PFSK-1 (cell line): ENCODE data around the gene KIF5C.

Experiments used
- FOXP2 ChIP-seq: optimal IDR thresholded peaks from 2 replicates; pipeline ENCODE3; 2011; ENCODE audit warnings: borderline replicate concordance, control low read depth, inconsistent platforms; ENCODE audit not compliant: insufficient read depth; ENCODE audit errors: extremely low read length, extremely low read depth
- POLR2AphosphoS5 ChIP-seq: IDR thresholded peaks from 2 replicates; pipeline ENCODE4 v1.6.1; 2012; ENCODE audit warnings: low read depth, mild to moderate bottlenecking, control low read depth, low read length, moderate library complexity
- SIN3A ChIP-seq: IDR thresholded peaks from 2 replicates; pipeline ENCODE4 v1.6.1; 2012; ENCODE audit warnings: mild to moderate bottlenecking, low read length, moderate library complexity, borderline replicate concordance; ENCODE audit not compliant: insufficient read depth
- TAF1 ChIP-seq: IDR thresholded peaks from 2 replicates; pipeline ENCODE4 v1.6.1; 2012; ENCODE audit warnings: low read length, control low read depth, borderline replicate concordance; ENCODE audit not compliant: insufficient read depth
- TF ChIP-seq, protein P1 (sequence below), 2 experiments: IDR thresholded peaks; 2 replicates each; pipeline versions ENCODE4 v1.6.1 to v1.8.0; 2011 to 2012; ENCODE audit warnings: low read depth in 2 of 2, low read length in 2 of 2, control low read depth in 1 of 2, inconsistent platforms in 1 of 2, mild to moderate bottlenecking in 1 of 2, moderate library complexity in 1 of 2; ENCODE audit not compliant: insufficient read depth in 1 of 2

Gene KIF5C

DNA sequence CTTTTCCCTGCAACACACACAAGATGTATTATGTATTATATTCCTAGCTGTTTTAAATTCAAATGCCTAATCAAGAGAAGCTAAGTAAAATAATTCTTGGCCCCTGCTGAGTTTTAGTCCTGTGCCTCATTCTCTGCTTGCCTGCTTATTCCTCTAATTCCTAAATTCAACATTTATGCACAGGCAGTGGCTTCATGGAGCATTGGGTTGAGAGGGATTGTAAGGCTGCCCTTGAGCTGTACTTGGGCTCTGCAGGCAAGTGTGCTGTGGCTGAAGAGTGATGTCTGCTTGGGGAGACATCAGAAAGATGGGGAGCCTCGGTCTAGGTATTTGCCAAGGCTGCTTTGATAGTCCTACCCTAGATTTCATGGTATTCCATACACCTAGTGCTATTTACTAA is 27.8 kb downstream of the KIF5C start:
- TF ChIP-seq TAF1 = no peak
- no peak for TF ChIP-seq SIN3A
- TF ChIP-seq POLR2AphosphoS5 = no peak
- TF ChIP-seq FOXP2 = no peak
- TF ChIP-seq, protein P1, sequence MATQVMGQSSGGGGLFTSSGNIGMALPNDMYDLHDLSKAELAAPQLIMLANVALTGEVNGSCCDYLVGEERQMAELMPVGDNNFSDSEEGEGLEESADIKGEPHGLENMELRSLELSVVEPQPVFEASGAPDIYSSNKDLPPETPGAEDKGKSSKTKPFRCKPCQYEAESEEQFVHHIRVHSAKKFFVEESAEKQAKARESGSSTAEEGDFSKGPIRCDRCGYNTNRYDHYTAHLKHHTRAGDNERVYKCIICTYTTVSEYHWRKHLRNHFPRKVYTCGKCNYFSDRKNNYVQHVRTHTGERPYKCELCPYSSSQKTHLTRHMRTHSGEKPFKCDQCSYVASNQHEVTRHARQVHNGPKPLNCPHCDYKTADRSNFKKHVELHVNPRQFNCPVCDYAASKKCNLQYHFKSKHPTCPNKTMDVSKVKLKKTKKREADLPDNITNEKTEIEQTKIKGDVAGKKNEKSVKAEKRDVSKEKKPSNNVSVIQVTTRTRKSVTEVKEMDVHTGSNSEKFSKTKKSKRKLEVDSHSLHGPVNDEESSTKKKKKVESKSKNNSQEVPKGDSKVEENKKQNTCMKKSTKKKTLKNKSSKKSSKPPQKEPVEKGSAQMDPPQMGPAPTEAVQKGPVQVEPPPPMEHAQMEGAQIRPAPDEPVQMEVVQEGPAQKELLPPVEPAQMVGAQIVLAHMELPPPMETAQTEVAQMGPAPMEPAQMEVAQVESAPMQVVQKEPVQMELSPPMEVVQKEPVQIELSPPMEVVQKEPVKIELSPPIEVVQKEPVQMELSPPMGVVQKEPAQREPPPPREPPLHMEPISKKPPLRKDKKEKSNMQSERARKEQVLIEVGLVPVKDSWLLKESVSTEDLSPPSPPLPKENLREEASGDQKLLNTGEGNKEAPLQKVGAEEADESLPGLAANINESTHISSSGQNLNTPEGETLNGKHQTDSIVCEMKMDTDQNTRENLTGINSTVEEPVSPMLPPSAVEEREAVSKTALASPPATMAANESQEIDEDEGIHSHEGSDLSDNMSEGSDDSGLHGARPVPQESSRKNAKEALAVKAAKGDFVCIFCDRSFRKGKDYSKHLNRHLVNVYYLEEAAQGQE (IDR thresholded peaks at IDR 0.05; ENCODE audit: insufficient read depth in 1 of 2, low read depth in 2 of 2, low read length in 2 of 2) = no peak

DNA sequence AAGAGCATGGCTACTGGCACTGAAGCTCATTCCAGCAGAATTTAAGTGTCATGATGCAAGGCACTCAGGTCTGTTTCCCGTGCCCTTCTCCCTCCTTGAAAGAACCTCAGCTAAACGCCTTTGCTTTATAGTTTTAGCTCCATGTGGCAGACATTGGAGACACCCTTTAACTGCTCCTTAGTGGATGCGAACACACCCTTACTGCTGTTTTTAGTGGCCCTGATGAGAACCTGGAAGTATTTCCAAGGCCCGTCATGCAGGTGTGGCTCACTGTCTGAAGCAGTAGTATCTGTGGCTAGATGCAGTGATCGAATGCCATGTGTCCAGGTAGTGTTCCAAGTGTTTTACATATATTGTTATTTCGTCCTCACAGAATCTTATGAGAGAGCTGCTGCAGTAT is 28.3 kb downstream of the KIF5C start:
- TF ChIP-seq POLR2AphosphoS5 (no peak), FOXP2 (no peak), SIN3A (no peak), TAF1 (no peak)
- TF ChIP-seq, protein P1 (IDR thresholded peaks at IDR 0.05; ENCODE audit: insufficient read depth in 1 of 2, low read depth in 2 of 2, low read length in 2 of 2) = no peak

DNA sequence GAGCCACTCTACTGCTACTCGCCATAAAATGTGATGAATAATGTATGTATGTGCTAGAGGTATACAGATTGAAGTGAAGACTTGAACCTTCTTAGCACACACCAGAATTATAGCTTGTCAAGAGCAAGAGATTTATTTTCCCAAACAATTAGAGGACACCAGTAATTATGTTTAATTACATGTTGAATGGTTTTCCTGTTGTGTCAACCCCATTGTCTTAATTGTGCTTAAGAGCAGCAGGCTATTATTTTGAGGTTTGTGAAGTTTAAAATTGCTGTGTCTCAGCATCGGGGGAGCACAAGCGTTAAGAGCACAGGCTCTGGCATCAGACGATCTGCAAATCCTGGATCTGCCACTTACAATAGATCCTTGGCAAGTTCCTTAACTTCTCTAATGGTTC is 29.0 kb downstream of the KIF5C start:
- TF ChIP-seq SIN3A = no peak
- TF ChIP-seq, protein P1 (IDR thresholded peaks at IDR 0.05; ENCODE audit: insufficient read depth in 1 of 2, low read depth in 2 of 2, low read length in 2 of 2) = no peak
- TF ChIP-seq FOXP2 = no peak
- TF ChIP-seq TAF1 = no peak
- TF ChIP-seq POLR2AphosphoS5 = no peak

DNA sequence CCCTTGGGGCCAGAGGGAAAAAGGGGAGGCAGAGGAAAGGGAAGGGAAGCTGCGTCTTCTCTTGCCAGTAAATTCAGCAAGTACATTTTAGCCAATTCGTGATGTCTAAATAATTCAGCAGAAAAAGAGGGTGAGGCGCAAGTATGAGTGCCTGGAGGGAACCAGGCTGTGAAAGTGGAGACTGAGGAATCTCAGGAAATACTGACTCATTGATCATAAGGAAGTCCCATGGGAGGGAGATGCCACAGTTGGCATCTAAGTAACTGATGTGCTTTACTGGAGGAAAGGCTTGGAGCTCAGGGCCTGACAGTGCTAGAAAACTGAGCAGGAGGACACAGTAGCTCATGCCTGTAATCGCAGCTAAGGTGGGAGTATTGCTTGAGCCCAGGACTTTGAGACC is 31.1 kb downstream of the KIF5C start:
- TF ChIP-seq SIN3A (no peak), FOXP2 (no peak), POLR2AphosphoS5 (no peak)
- TF ChIP-seq, protein P1 (IDR thresholded peaks at IDR 0.05; ENCODE audit: insufficient read depth in 1 of 2, low read depth in 2 of 2, low read length in 2 of 2) = no peak
